ENCODE measurements around the gene CCK. TPM values are rescaled to one million over a fixed set of nuclear protein-coding genes. Genes with fewer than 3 reads are reported as not detected.

The CCK gene
- total and polyA plus RNA-seq, 2 experiments from 2014 or later: 3.1 to 4.2 TPM

DNA sequence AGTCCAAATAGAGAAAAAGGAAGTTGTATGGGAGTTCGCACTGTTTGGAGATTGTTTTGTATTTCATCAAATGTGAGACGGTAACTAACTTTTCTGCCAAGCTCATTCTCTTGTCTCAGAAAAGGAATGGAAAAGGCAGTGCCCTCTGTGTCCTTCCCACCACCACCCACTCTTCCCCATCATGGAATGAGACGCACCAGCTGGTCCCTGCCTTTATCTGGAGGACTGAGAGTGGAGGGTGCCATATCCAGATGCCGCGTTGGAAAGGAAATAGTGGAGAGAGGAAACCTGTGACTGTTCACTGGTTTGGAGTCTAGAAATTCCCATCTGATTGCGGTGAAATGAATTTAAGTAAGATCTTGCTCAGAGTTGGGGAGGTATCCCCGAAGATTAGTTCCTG, 3.7 kb upstream of the CCK start (continued):
- TF ChIP-seq POLR2AphosphoS5 (IDR thresholded peaks at IDR 0.05; ENCODE audit: low read depth) (no peak), ZNF114 (CRISPR knock-in tag; IDR thresholded peaks at IDR 0.05) (no peak)
- TF ChIP-seq, protein P1, sequence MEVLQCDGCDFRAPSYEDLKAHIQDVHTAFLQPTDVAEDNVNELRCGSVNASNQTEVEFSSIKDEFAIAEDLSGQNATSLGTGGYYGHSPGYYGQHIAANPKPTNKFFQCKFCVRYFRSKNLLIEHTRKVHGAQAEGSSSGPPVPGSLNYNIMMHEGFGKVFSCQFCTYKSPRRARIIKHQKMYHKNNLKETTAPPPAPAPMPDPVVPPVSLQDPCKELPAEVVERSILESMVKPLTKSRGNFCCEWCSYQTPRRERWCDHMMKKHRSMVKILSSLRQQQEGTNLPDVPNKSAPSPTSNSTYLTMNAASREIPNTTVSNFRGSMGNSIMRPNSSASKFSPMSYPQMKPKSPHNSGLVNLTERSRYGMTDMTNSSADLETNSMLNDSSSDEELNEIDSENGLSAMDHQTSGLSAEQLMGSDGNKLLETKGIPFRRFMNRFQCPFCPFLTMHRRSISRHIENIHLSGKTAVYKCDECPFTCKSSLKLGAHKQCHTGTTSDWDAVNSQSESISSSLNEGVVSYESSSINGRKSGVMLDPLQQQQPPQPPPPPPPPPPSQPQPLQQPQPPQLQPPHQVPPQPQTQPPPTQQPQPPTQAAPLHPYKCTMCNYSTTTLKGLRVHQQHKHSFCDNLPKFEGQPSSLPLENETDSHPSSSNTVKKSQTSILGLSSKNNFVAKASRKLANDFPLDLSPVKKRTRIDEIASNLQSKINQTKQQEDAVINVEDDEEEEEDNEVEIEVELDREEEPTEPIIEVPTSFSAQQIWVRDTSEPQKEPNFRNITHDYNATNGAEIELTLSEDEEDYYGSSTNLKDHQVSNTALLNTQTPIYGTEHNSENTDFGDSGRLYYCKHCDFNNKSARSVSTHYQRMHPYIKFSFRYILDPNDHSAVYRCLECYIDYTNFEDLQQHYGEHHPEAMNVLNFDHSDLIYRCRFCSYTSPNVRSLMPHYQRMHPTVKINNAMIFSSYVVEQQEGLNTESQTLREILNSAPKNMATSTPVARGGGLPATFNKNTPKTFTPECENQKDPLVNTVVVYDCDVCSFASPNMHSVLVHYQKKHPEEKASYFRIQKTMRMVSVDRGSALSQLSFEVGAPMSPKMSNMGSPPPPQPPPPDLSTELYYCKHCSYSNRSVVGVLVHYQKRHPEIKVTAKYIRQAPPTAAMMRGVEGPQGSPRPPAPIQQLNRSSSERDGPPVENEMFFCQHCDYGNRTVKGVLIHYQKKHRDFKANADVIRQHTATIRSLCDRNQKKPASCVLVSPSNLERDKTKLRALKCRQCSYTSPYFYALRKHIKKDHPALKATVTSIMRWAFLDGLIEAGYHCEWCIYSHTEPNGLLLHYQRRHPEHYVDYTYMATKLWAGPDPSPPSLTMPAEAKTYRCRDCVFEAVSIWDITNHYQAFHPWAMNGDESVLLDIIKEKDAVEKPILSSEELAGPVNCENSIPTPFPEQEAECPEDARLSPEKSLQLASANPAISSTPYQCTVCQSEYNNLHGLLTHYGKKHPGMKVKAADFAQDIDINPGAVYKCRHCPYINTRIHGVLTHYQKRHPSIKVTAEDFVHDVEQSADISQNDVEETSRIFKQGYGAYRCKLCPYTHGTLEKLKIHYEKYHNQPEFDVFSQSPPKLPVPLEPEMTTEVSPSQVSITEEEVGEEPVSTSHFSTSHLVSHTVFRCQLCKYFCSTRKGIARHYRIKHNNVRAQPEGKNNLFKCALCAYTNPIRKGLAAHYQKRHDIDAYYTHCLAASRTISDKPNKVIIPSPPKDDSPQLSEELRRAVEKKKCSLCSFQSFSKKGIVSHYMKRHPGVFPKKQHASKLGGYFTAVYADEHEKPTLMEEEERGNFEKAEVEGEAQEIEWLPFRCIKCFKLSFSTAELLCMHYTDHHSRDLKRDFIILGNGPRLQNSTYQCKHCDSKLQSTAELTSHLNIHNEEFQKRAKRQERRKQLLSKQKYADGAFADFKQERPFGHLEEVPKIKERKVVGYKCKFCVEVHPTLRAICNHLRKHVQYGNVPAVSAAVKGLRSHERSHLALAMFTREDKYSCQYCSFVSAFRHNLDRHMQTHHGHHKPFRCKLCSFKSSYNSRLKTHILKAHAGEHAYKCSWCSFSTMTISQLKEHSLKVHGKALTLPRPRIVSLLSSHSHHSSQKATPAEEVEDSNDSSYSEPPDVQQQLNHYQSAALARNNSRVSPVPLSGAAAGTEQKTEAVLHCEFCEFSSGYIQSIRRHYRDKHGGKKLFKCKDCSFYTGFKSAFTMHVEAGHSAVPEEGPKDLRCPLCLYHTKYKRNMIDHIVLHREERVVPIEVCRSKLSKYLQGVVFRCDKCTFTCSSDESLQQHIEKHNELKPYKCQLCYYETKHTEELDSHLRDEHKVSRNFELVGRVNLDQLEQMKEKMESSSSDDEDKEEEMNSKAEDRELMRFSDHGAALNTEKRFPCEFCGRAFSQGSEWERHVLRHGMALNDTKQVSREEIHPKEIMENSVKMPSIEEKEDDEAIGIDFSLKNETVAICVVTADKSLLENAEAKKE (CRISPR knock-in tag; IDR thresholded peaks at IDR 0.05): no peak

DNA sequence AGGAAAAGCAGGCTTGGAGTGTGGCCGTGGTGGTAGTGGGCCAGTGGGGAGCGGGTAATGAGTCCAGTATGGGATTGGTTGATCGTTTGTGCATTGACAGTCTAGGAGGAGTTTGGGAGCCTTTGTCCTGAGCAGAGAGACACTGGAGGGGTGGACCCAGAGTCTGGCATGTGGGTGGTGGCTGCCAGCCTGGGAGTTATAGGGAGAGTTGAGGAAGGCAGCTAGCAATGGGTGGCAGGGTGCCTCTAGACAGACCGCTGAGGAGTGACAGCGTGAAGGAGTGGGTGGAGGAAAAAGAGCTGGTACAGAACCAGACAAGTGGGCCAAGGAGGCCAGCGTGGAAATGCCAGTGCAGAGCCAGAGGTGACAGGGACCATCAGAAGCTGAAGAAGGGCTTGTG, 1.9 kb upstream of the CCK start:
- DNase-seq (ENCODE audit: low spot score): no peak
- no peak overlapping the region for H3K27ac ChIP-seq (ENCODE audit: low read depth)
- Mint-ChIP-seq H3K9me3 (peaks cover 4% of the 10 kb centered on the region; the same call in 1 of the 3 replicates), H3K4me1 (peaks cover 7% of the 10 kb centered on the region; the same call in 2 of the 3 replicates), H3K27ac (no peak overlapping the region), H3K4me3 (no peak overlapping the region), H3K36me3 (ENCODE audit: low read depth) (no peaks in the 10 kb centered on the region; the same call in 2 of the 3 replicates), H3K27me3 (ENCODE audit: insufficient read depth, low read depth, poor library complexity) (peaks cover 26% of the 10 kb centered on the region)
- peaks cover 30% of the 10 kb centered on the region for H3K27me3 ChIP-seq (ENCODE audit: insufficient read depth)
- no peaks in the 10 kb centered on the region for H3K79me2 ChIP-seq (replicated peaks; ENCODE audit: insufficient read depth)
- H3F3A ChIP-seq (replicated peaks; ENCODE audit: low read depth): no peaks in the 10 kb centered on the region
- peaks cover 1% of the 10 kb centered on the region for H3K4me1 ChIP-seq (ENCODE audit: insufficient read depth)
- H3K36me3 ChIP-seq (ENCODE audit: insufficient read depth): no peaks in the 10 kb centered on the region
- no peak overlapping the region for H3K4me2 ChIP-seq
- H2AFZ ChIP-seq: no peak overlapping the region
- no peak overlapping the region for H3K4me3 ChIP-seq
- ATAC-seq: no peak
- H3K9me2 ChIP-seq (ENCODE audit: insufficient read depth): no peaks in the 10 kb centered on the region
- H4K20me1 ChIP-seq (replicated peaks; ENCODE audit: insufficient read depth): no peaks in the 10 kb centered on the region
- TF ChIP-seq POLR2AphosphoS5 (IDR thresholded peaks at IDR 0.05; ENCODE audit: low read depth) (no peak), STAT1 (IDR thresholded peaks at IDR 0.05; ENCODE audit: unreplicated experiment) (no peak), ZNF331 (CRISPR knock-in tag; IDR thresholded peaks at IDR 0.05; ENCODE audit: low read depth) (no peak), EZH2phosphoT487 (IDR thresholded peaks at IDR 0.05; ENCODE audit: unreplicated experiment) (no peak), EZH2 (IDR thresholded peaks at IDR 0.05; ENCODE audit: low read depth, unreplicated experiment) (no peak)
- TF ChIP-seq, protein P1 (CRISPR knock-in tag; IDR thresholded peaks at IDR 0.05): no peak
- TF ChIP-seq, protein P2, sequence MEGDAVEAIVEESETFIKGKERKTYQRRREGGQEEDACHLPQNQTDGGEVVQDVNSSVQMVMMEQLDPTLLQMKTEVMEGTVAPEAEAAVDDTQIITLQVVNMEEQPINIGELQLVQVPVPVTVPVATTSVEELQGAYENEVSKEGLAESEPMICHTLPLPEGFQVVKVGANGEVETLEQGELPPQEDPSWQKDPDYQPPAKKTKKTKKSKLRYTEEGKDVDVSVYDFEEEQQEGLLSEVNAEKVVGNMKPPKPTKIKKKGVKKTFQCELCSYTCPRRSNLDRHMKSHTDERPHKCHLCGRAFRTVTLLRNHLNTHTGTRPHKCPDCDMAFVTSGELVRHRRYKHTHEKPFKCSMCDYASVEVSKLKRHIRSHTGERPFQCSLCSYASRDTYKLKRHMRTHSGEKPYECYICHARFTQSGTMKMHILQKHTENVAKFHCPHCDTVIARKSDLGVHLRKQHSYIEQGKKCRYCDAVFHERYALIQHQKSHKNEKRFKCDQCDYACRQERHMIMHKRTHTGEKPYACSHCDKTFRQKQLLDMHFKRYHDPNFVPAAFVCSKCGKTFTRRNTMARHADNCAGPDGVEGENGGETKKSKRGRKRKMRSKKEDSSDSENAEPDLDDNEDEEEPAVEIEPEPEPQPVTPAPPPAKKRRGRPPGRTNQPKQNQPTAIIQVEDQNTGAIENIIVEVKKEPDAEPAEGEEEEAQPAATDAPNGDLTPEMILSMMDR (conservative IDR thresholded peaks at IDR 0.05; ENCODE audit: low read depth in 2 of 2): no peak

Measured in GM23338 (cell line).